Measurements from ENCODE around the gene BTBD9. TPM values are rescaled to one million over a fixed set of nuclear protein-coding genes. Genes with fewer than 3 reads are reported as not detected.

Gene BTBD9
- total and polyA plus RNA-seq, 2 experiments from 2014 or later: 13.0 to 17.0 TPM

- Histone ChIP-seq H3K4me1 (ENCODE audit: insufficient read depth) (peaks cover 11% of the 10 kb centered on the region), H3K4me3 (no peak overlapping the region), H3K9me2 (replicated peaks; ENCODE audit: insufficient read depth) (no peaks in the 10 kb centered on the region), H3K36me3 (replicated peaks; ENCODE audit: insufficient read depth, low read depth) (no peaks in the 10 kb centered on the region), H3K27me3 (no peaks in the 10 kb centered on the region), H4K20me1 (ENCODE audit: insufficient read depth, poor library complexity, severe bottlenecking) (no peaks in the 10 kb centered on the region), H2AFZ (no peak overlapping the region), H3K4me2 (no peak overlapping the region), H3K79me2 (peaks cover 68% of the 10 kb centered on the region), H3K27ac (no peak overlapping the region), H3K9me3 (ENCODE audit: low read depth) (no peaks in the 10 kb centered on the region)
- TF ChIP-seq, protein P1, sequence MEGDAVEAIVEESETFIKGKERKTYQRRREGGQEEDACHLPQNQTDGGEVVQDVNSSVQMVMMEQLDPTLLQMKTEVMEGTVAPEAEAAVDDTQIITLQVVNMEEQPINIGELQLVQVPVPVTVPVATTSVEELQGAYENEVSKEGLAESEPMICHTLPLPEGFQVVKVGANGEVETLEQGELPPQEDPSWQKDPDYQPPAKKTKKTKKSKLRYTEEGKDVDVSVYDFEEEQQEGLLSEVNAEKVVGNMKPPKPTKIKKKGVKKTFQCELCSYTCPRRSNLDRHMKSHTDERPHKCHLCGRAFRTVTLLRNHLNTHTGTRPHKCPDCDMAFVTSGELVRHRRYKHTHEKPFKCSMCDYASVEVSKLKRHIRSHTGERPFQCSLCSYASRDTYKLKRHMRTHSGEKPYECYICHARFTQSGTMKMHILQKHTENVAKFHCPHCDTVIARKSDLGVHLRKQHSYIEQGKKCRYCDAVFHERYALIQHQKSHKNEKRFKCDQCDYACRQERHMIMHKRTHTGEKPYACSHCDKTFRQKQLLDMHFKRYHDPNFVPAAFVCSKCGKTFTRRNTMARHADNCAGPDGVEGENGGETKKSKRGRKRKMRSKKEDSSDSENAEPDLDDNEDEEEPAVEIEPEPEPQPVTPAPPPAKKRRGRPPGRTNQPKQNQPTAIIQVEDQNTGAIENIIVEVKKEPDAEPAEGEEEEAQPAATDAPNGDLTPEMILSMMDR (IDR thresholded peaks at IDR 0.05; ENCODE audit: poor library complexity): no peak
- TF ChIP-seq EZH2 (IDR thresholded peaks at IDR 0.05; ENCODE audit: borderline replicate concordance) (no peak), EZH2phosphoT487 (IDR thresholded peaks at IDR 0.05; ENCODE audit: low read depth, severe bottlenecking, unreplicated experiment) (no peak)
- 83% methylated on average over 5 of the region's 5 CpGs for WGBS (ENCODE audit: low lambda C conversion rate, missing lambda C conversion rate)
- no peak for DNase-seq (ENCODE audit: low spot score)
These were observed 2.0 kb downstream of the BTBD9 start for GRCh38 chr6:38637756-38638155.

DNA sequence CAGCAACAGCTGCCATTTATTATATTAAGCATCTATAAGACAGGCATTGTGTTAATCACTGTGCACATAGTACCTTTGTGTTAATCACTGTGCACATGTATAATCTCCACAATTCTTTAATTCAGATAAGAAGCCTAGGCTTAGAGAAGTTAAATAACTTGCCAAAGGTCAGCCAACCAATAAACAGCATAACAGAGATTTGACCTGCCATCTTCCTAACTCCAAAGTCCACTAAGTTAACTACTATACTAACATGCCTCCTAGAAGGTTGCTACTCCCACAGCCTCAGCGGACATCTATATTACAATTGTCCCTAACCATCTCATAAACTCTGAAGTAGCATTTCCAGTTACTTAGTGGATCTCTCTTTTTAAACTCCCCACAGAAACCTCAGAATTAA, 3.7 kb downstream of the BTBD9 start:
- Histone ChIP-seq H3K4me2 (peak overlapping the region; percentile 5), H3K4me3 (no peak overlapping the region), H3K27me3 (no peaks in the 10 kb centered on the region), H3K4me1 (ENCODE audit: insufficient read depth) (peaks cover 11% of the 10 kb centered on the region), H3K27ac (peak overlapping the region; percentile 8), H3K36me3 (replicated peaks; ENCODE audit: insufficient read depth, low read depth) (no peaks in the 10 kb centered on the region), H3K9me3 (ENCODE audit: low read depth) (no peaks in the 10 kb centered on the region), H3K79me2 (peaks cover 81% of the 10 kb centered on the region), H4K20me1 (ENCODE audit: insufficient read depth, poor library complexity, severe bottlenecking) (no peaks in the 10 kb centered on the region), H2AFZ (no peak overlapping the region), H3K9me2 (replicated peaks; ENCODE audit: insufficient read depth) (no peaks in the 10 kb centered on the region)
- 77% methylated on average over 1 of the region's 1 CpG for WGBS (ENCODE audit: low lambda C conversion rate, missing lambda C conversion rate)
- TF ChIP-seq EZH2 (IDR thresholded peaks at IDR 0.05; ENCODE audit: borderline replicate concordance) (no peak), EZH2phosphoT487 (IDR thresholded peaks at IDR 0.05; ENCODE audit: low read depth, severe bottlenecking, unreplicated experiment) (no peak)
- TF ChIP-seq, protein P1 (IDR thresholded peaks at IDR 0.05; ENCODE audit: poor library complexity): no peak
- DNase-seq (ENCODE audit: low spot score): no peak

DNA sequence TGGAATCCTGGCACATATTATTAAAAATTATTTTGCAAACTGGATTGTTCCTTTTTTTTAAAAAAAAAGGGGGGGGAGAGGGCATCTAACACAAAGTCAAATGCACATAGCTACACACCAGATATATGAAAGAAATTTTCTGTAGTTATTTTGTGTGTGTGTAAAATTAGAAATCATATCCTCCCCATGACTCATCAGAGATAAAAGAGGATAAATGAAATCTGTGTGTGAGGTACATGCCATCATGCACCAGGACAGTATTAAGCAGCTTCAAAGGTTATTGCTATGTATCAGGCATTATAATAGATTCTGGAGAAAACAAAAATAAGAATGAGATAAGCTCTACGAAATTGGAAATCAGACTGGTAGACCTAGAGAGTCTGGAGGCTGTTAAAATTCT, 5.2 kb downstream of the BTBD9 start:
- no peak overlapping the region for H3K4me2 ChIP-seq
- WGBS (ENCODE audit: low lambda C conversion rate, missing lambda C conversion rate): 87% methylated on average over 1 of the region's 1 CpG
- no peaks in the 10 kb centered on the region for H3K9me3 ChIP-seq (ENCODE audit: low read depth)
- no peak overlapping the region for H3K27ac ChIP-seq
- no peak for TF ChIP-seq EZH2phosphoT487 (IDR thresholded peaks at IDR 0.05; ENCODE audit: low read depth, severe bottlenecking, unreplicated experiment)
- TF ChIP-seq, protein P1 (IDR thresholded peaks at IDR 0.05; ENCODE audit: poor library complexity): no peak
- TF ChIP-seq EZH2 (IDR thresholded peaks at IDR 0.05; ENCODE audit: borderline replicate concordance): no peak
- H4K20me1 ChIP-seq (ENCODE audit: insufficient read depth, poor library complexity, severe bottlenecking): no peaks in the 10 kb centered on the region
- H3K9me2 ChIP-seq (replicated peaks; ENCODE audit: insufficient read depth): no peaks in the 10 kb centered on the region
- no peaks in the 10 kb centered on the region for H3K36me3 ChIP-seq (replicated peaks; ENCODE audit: insufficient read depth, low read depth)
- H3K4me1 ChIP-seq (ENCODE audit: insufficient read depth): peaks cover 3% of the 10 kb centered on the region
- peaks cover 88% of the 10 kb centered on the region for H3K79me2 ChIP-seq
- H2AFZ ChIP-seq: no peak overlapping the region
- DNase-seq (ENCODE audit: low spot score): no peak
- no peaks in the 10 kb centered on the region for H3K27me3 ChIP-seq
- H3K4me3 ChIP-seq: no peak overlapping the region

DNA sequence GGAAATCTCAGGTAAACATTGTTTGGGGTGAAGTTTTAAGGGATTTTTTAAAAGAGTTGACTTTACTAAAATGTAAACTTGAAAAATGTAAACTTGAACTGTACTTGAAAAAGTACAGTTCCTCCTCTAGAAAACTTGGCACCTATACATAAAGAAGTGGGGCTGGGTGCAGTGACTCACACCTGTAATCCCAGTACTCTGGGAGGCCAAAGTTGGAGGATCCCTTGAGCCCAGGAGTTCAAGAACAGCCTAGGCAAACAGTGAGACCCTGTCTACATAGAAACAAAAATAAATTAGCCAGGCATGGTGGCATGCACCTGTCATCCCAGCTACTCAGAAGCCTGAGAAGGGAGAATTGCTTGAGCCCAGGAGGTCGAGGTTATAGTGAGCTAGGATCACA, 7.2 kb downstream of the BTBD9 start:
- Histone ChIP-seq H3K9me2 (replicated peaks; ENCODE audit: insufficient read depth) (no peaks in the 10 kb centered on the region), H3K79me2 (peaks cover 93% of the 10 kb centered on the region), H3K4me1 (ENCODE audit: insufficient read depth) (peaks cover 3% of the 10 kb centered on the region), H3K27me3 (no peaks in the 10 kb centered on the region), H3K4me2 (no peak overlapping the region), H3K36me3 (replicated peaks; ENCODE audit: insufficient read depth, low read depth) (no peaks in the 10 kb centered on the region), H3K4me3 (no peak overlapping the region), H3K27ac (no peak overlapping the region), H2AFZ (no peak overlapping the region), H4K20me1 (ENCODE audit: insufficient read depth, poor library complexity, severe bottlenecking) (peaks cover 7% of the 10 kb centered on the region), H3K9me3 (ENCODE audit: low read depth) (no peaks in the 10 kb centered on the region)
- no peak for DNase-seq (ENCODE audit: low spot score)
- TF ChIP-seq EZH2phosphoT487 (IDR thresholded peaks at IDR 0.05; ENCODE audit: low read depth, severe bottlenecking, unreplicated experiment) (no peak), EZH2 (IDR thresholded peaks at IDR 0.05; ENCODE audit: borderline replicate concordance) (no peak)
- TF ChIP-seq, protein P1 (IDR thresholded peaks at IDR 0.05; ENCODE audit: poor library complexity): no peak
- WGBS (ENCODE audit: low lambda C conversion rate, missing lambda C conversion rate): 85% methylated on average over 1 of the region's 1 CpG

Data from hepatocyte (in vitro differentiated cells).